HEK293 (cell line): ENCODE data around the gene USHBP1.
A peak's percentile ranks its signal among the peaks of the same experiment; 100 is the strongest.

Source experiments
- FEZF1 ChIP-seq: fragments of 450-650 bp; formaldehyde crosslinking; IDR thresholded peaks from 2 replicates; pipeline ENCODE4 v1.5.1; 2016; ENCODE audit warnings: missing biosample characterization, missing genetic modification characterization
- GLIS2 ChIP-seq: fragments of 450-650 bp; formaldehyde crosslinking; IDR thresholded peaks from 2 replicates; pipeline ENCODE4 v1.5.1; 2016; ENCODE audit warnings: missing biosample characterization, missing genetic modification characterization
- KLF1 ChIP-seq: fragments of 450-650 bp; formaldehyde crosslinking; IDR thresholded peaks from 2 replicates; pipeline ENCODE4 v1.5.1; 2016; ENCODE audit warnings: missing biosample characterization, missing genetic modification characterization
- KLF10 ChIP-seq: fragments of 450-650 bp; IDR thresholded peaks from 2 replicates; pipeline ENCODE4 v1.5.1; 2018; ENCODE audit warnings: missing biosample characterization, mild to moderate bottlenecking, missing genetic modification characterization
- MEIS1 ChIP-seq: sonication (generic); formaldehyde crosslinking; IDR thresholded peaks from 2 replicates; pipeline ENCODE4 v1.8.1; 2022; ENCODE audit warnings: missing genetic modification reagents, mild to moderate bottlenecking, borderline replicate concordance
- OSR2 ChIP-seq: fragments of 450-650 bp; formaldehyde crosslinking; IDR thresholded peaks from 2 replicates; pipeline ENCODE4 v1.5.1; 2016; ENCODE audit warnings: missing biosample characterization, missing genetic modification characterization
- SCRT1 ChIP-seq: fragments of 450-650 bp; formaldehyde crosslinking; IDR thresholded peaks from 2 replicates; pipeline ENCODE4 v1.5.1; 2016; ENCODE audit warnings: missing biosample characterization, missing genetic modification characterization, borderline replicate concordance
- TCF7L2 ChIP-seq: IDR thresholded peaks from 2 replicates; pipeline ENCODE4 v1.6.1; 2011; ENCODE audit warnings: low read depth, mild to moderate bottlenecking, inconsistent platforms, low read length, moderate library complexity, borderline replicate concordance
- YY2 ChIP-seq: fragments of 450-650 bp; formaldehyde crosslinking; IDR thresholded peaks from 2 replicates; pipeline ENCODE4 v1.5.1; 2016; ENCODE audit warnings: missing biosample characterization, missing genetic modification characterization
- ZFP69B ChIP-seq: fragments of 450-650 bp; formaldehyde crosslinking; IDR thresholded peaks from 2 replicates; pipeline ENCODE4 v1.5.1; 2016; ENCODE audit warnings: missing biosample characterization, missing genetic modification characterization
- ZNF133 ChIP-seq: fragments of 450-650 bp; formaldehyde crosslinking; IDR thresholded peaks from 2 replicates; pipeline ENCODE4 v1.5.1; 2016; ENCODE audit warnings: missing biosample characterization, missing genetic modification characterization
- ZNF140 ChIP-seq: fragments of 450-650 bp; formaldehyde crosslinking; IDR thresholded peaks from 2 replicates; pipeline ENCODE4 v1.5.1; 2016; ENCODE audit warnings: missing biosample characterization, missing genetic modification characterization
- ZNF544 ChIP-seq: fragments of 450-650 bp; formaldehyde crosslinking; IDR thresholded peaks from 2 replicates; pipeline ENCODE4 v1.5.0; 2017; ENCODE audit warnings: missing biosample characterization, missing genetic modification characterization
- ZNF558 ChIP-seq: fragments of 450-650 bp; formaldehyde crosslinking; IDR thresholded peaks from 2 replicates; pipeline ENCODE4 v1.5.1; 2016; ENCODE audit warnings: missing biosample characterization, missing genetic modification characterization
- ZNF785 ChIP-seq: fragments of 450-650 bp; formaldehyde crosslinking; IDR thresholded peaks from 2 replicates; pipeline ENCODE4 v1.5.1; 2016; ENCODE audit warnings: missing biosample characterization, missing genetic modification characterization
- ZNF830 ChIP-seq: fragments of 450-650 bp; IDR thresholded peaks from 2 replicates; pipeline ENCODE4 v1.5.0; 2018; ENCODE audit warnings: missing biosample characterization, missing genetic modification characterization, low read depth, mild to moderate bottlenecking, moderate library complexity
- ZSCAN23 ChIP-seq: fragments of 450-650 bp; formaldehyde crosslinking; IDR thresholded peaks from 2 replicates; pipeline ENCODE4 v1.5.1; 2016; ENCODE audit warnings: missing biosample characterization, missing genetic modification characterization
- ZXDB ChIP-seq: fragments of 450-650 bp; formaldehyde crosslinking; IDR thresholded peaks from 2 replicates; pipeline ENCODE4 v1.5.1; 2016; ENCODE audit warnings: missing biosample characterization, missing genetic modification characterization
- TF ChIP-seq, protein P1 (sequence below): fragments of 450-650 bp; formaldehyde crosslinking; IDR thresholded peaks from 2 replicates; pipeline ENCODE4 v1.5.1; 2016; ENCODE audit warnings: missing biosample characterization, missing genetic modification characterization
- TF ChIP-seq, protein P2 (sequence below): fragments of 450-650 bp; formaldehyde crosslinking; IDR thresholded peaks from 2 replicates; pipeline ENCODE4 v1.5.1; 2016; ENCODE audit warnings: missing biosample characterization, missing genetic modification characterization
- TF ChIP-seq, protein P3 (sequence below): fragments of 450-650 bp; formaldehyde crosslinking; IDR thresholded peaks from 2 replicates; pipeline ENCODE4 v1.5.1; 2016; ENCODE audit warnings: missing biosample characterization, missing genetic modification characterization, low read depth
- TF ChIP-seq, protein P4 (sequence below): fragments of 450-650 bp; formaldehyde crosslinking; IDR thresholded peaks from 2 replicates; pipeline ENCODE4 v1.5.1; 2016; ENCODE audit warnings: missing biosample characterization, missing genetic modification characterization
- TF ChIP-seq, protein P5 (sequence below): fragments of 450-650 bp; formaldehyde crosslinking; IDR thresholded peaks from 2 replicates; pipeline ENCODE4 v1.5.1; 2016; ENCODE audit warnings: missing biosample characterization, missing genetic modification characterization
- TF ChIP-seq, protein P6 (sequence below): fragments of 450-650 bp; formaldehyde crosslinking; IDR thresholded peaks from 2 replicates; pipeline ENCODE4 v1.5.1; 2016; ENCODE audit warnings: missing biosample characterization, missing genetic modification characterization
- TF ChIP-seq, protein P7 (sequence below): fragments of 450-650 bp; formaldehyde crosslinking; IDR thresholded peaks from 2 replicates; pipeline ENCODE4 v1.5.1; 2016; ENCODE audit warnings: missing biosample characterization, missing genetic modification characterization

The USHBP1 gene

DNA sequence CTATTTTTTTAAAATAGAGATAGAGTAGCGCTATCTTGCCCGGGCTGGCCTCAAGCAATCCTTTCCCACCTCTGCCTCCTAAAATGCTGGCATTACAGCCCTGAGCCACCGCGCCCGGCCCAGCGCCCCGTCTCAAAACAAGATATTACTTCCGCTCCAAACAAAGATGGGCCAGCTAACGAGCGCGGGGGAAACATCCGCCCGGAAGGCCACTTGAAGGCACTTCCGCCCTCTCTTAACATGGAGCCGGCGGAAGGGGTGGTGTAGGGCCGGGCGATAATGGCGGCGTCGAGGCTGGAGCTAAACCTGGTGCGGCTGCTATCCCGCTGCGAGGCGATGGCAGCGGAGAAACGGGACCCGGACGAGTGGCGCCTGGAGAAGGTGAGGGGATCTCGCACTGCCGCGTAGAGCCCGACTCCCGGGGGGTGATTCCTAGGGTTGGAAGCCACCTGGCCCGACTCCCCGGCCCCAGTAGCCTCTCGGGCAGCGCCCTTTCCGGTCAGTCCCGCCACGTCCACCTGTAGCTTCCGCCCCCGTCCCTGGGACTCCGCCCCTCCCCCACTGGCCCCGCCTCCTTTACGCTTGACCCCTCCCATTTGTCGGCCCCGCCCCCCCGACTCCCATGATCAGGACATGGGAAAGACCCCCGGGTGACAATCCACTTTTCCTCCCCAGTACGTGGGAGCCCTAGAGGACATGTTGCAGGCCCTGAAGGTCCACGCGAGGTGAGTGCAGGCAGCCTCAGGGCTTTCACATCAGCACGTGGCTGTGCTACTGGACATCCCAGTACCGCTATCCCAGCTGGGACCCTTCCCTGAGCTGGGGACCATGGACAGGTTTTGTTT is 49.2 kb downstream of the USHBP1 start, which contains the start of gene USE1 (continued):
- TF ChIP-seq, protein P1, sequence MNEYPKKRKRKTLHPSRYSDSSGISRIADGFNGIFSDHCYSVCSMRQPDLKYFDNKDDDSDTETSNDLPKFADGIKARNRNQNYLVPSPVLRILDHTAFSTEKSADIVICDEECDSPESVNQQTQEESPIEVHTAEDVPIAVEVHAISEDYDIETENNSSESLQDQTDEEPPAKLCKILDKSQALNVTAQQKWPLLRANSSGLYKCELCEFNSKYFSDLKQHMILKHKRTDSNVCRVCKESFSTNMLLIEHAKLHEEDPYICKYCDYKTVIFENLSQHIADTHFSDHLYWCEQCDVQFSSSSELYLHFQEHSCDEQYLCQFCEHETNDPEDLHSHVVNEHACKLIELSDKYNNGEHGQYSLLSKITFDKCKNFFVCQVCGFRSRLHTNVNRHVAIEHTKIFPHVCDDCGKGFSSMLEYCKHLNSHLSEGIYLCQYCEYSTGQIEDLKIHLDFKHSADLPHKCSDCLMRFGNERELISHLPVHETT (tag by site-specific recombination) = peak; percentile 88; the same call in 1 of the 2 replicates
- TF ChIP-seq ZNF785 (tag by site-specific recombination) (no peak), FEZF1 (tag by site-specific recombination) (peak; percentile 51), ZNF133 (no peak), ZFP69B (tag by site-specific recombination) (no peak), ZSCAN23 (tag by site-specific recombination) (peak; percentile 46; the same call in 1 of the 2 replicates), ZXDB (tag by site-specific recombination) (peak; percentile 97), ZNF830 (tag by site-specific recombination) (no peak), YY2 (tag by site-specific recombination) (peak; percentile 98), SCRT1 (tag by site-specific recombination) (peak; percentile 92), MEIS1 (CRISPR knock-in tag) (no peak), KLF10 (tag by site-specific recombination) (peak; percentile 90; the same call in 1 of the 2 replicates), TCF7L2 (peak; percentile 62; the same call in 1 of the 2 replicates), ZNF544 (tag by site-specific recombination) (no peak), KLF1 (tag by site-specific recombination) (peak; percentile 90), OSR2 (tag by site-specific recombination) (peak; percentile 61), ZNF140 (no peak), GLIS2 (tag by site-specific recombination) (no peak), ZNF558 (tag by site-specific recombination) (no peak)
- TF ChIP-seq, protein P2, sequence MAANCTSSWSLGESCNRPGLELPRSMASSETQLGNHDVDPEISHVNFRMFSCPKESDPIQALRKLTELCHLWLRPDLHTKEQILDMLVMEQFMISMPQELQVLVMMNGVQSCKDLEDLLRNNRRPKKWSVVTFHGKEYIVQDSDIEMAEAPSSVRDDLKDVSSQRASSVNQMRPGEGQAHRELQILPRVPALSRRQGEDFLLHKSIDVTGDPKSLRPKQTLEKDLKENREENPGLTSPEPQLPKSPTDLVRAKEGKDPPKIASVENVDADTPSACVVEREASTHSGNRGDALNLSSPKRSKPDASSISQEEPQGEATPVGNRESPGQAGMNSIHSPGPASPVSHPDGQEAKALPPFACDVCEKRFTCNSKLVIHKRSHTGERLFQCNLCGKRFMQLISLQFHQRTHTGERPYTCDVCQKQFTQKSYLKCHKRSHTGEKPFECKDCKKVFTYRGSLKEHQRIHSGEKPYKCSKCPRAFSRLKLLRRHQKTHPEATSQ (tag by site-specific recombination) = peak; percentile 93
- TF ChIP-seq, protein P3, sequence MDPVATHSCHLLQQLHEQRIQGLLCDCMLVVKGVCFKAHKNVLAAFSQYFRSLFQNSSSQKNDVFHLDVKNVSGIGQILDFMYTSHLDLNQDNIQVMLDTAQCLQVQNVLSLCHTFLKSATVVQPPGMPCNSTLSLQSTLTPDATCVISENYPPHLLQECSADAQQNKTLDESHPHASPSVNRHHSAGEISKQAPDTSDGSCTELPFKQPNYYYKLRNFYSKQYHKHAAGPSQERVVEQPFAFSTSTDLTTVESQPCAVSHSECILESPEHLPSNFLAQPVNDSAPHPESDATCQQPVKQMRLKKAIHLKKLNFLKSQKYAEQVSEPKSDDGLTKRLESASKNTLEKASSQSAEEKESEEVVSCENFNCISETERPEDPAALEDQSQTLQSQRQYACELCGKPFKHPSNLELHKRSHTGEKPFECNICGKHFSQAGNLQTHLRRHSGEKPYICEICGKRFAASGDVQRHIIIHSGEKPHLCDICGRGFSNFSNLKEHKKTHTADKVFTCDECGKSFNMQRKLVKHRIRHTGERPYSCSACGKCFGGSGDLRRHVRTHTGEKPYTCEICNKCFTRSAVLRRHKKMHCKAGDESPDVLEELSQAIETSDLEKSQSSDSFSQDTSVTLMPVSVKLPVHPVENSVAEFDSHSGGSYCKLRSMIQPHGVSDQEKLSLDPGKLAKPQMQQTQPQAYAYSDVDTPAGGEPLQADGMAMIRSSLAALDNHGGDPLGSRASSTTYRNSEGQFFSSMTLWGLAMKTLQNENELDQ (tag by site-specific recombination) = no peak
- TF ChIP-seq, protein P4, sequence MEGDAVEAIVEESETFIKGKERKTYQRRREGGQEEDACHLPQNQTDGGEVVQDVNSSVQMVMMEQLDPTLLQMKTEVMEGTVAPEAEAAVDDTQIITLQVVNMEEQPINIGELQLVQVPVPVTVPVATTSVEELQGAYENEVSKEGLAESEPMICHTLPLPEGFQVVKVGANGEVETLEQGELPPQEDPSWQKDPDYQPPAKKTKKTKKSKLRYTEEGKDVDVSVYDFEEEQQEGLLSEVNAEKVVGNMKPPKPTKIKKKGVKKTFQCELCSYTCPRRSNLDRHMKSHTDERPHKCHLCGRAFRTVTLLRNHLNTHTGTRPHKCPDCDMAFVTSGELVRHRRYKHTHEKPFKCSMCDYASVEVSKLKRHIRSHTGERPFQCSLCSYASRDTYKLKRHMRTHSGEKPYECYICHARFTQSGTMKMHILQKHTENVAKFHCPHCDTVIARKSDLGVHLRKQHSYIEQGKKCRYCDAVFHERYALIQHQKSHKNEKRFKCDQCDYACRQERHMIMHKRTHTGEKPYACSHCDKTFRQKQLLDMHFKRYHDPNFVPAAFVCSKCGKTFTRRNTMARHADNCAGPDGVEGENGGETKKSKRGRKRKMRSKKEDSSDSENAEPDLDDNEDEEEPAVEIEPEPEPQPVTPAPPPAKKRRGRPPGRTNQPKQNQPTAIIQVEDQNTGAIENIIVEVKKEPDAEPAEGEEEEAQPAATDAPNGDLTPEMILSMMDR (tag by site-specific recombination) = peak; percentile 16; the same call in 1 of the 2 replicates
- TF ChIP-seq, protein P5, sequence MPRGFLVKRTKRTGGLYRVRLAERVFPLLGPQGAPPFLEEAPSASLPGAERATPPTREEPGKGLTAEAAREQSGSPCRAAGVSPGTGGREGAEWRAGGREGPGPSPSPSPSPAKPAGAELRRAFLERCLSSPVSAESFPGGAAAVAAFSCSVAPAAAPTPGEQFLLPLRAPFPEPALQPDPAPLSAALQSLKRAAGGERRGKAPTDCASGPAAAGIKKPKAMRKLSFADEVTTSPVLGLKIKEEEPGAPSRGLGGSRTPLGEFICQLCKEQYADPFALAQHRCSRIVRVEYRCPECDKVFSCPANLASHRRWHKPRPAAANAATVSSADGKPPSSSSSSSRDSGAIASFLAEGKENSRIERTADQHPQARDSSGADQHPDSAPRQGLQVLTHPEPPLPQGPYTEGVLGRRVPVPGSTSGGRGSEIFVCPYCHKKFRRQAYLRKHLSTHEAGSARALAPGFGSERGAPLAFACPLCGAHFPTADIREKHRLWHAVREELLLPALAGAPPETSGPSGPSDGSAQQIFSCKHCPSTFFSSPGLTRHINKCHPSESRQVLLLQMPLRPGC (tag by site-specific recombination) = peak; percentile 62; the same call in 1 of the 2 replicates
- TF ChIP-seq, protein P6, sequence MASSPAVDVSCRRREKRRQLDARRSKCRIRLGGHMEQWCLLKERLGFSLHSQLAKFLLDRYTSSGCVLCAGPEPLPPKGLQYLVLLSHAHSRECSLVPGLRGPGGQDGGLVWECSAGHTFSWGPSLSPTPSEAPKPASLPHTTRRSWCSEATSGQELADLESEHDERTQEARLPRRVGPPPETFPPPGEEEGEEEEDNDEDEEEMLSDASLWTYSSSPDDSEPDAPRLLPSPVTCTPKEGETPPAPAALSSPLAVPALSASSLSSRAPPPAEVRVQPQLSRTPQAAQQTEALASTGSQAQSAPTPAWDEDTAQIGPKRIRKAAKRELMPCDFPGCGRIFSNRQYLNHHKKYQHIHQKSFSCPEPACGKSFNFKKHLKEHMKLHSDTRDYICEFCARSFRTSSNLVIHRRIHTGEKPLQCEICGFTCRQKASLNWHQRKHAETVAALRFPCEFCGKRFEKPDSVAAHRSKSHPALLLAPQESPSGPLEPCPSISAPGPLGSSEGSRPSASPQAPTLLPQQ (tag by site-specific recombination) = peak; percentile 81
- TF ChIP-seq, protein P7, sequence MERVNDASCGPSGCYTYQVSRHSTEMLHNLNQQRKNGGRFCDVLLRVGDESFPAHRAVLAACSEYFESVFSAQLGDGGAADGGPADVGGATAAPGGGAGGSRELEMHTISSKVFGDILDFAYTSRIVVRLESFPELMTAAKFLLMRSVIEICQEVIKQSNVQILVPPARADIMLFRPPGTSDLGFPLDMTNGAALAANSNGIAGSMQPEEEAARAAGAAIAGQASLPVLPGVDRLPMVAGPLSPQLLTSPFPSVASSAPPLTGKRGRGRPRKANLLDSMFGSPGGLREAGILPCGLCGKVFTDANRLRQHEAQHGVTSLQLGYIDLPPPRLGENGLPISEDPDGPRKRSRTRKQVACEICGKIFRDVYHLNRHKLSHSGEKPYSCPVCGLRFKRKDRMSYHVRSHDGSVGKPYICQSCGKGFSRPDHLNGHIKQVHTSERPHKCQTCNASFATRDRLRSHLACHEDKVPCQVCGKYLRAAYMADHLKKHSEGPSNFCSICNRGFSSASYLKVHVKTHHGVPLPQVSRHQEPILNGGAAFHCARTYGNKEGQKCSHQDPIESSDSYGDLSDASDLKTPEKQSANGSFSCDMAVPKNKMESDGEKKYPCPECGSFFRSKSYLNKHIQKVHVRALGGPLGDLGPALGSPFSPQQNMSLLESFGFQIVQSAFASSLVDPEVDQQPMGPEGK (tag by site-specific recombination) = peak; percentile 84
